MG63 (cell line): ENCODE measurements around the gene CTDNEP1. TPM values are rescaled to one million over a fixed set of nuclear protein-coding genes. Genes with fewer than 3 reads are reported as not detected.
A peak's percentile ranks its signal among the peaks of the same experiment; 100 is the strongest.

Experiments used
- DNase-seq: peaks from one replicate; pipeline ENCODE4 v3.0.0-alpha.2; 2020
- H3K27me3 ChIP-seq: fragments of 250-450 bp; sonication (Bioruptor Pico); 2 replicates; pipeline ENCODE4 v1.5.1; 2020; ENCODE audit warnings: mild to moderate bottlenecking, moderate library complexity
- H3K36me3 ChIP-seq: fragments of 250-450 bp; sonication (Bioruptor Pico); 2 replicates; pipeline ENCODE4 v1.5.1; 2020; ENCODE audit warnings: mild to moderate bottlenecking, moderate library complexity
- H3K4me3 ChIP-seq: fragments of 250-450 bp; sonication (Bioruptor Pico); 2 replicates; pipeline ENCODE4 v1.5.1; 2020; ENCODE audit warnings: mild to moderate bottlenecking, moderate library complexity
- H3K9me3 ChIP-seq: fragments of 250-450 bp; sonication (Bioruptor Pico); 2 replicates; pipeline ENCODE4 v1.5.1; 2020; ENCODE audit warnings: mild to moderate bottlenecking, moderate library complexity
- total RNA-seq: library from RNA; depleted of rRNA; stranded (reverse); fragments of >200 nt; shearing (Covaris generic); gene quantifications from 2 replicates; pipeline ENCODE4 v1.2.3, GENCODE V29; 2014; ENCODE audit warnings: low replicate concordance

CTDNEP1 gene
- total RNA-seq, 1 experiment from 2014 or later: 7.8 TPM

GRCh38 chr17:7217113-7217987 is 34.2 kb downstream of the CTDNEP1 start:
- Histone ChIP-seq H3K4me3 (peak overlapping the region; percentile 50), H3K27me3 (no peaks in the 10 kb centered on the region), H3K9me3 (no peaks in the 10 kb centered on the region), H3K36me3 (peaks cover 21% of the 10 kb centered on the region)
- DNase-seq: peak; percentile 67

GRCh38 chr17:7216242-7217112 is 35.1 kb downstream of the CTDNEP1 start:
- no peak for DNase-seq
- Histone ChIP-seq H3K4me3 (peak overlapping the region; percentile 50), H3K36me3 (peaks cover 14% of the 10 kb centered on the region), H3K9me3 (no peaks in the 10 kb centered on the region), H3K27me3 (no peaks in the 10 kb centered on the region)

- Histone ChIP-seq H3K4me3 (peak overlapping the region; percentile 50), H3K36me3 (peaks cover 6% of the 10 kb centered on the region), H3K27me3 (no peaks in the 10 kb centered on the region), H3K9me3 (no peaks in the 10 kb centered on the region)
- no peak for DNase-seq
These were observed 35.8 kb downstream of the CTDNEP1 start for GRCh38 chr17:7215652-7216180.

GRCh38 chr17:7215136-7215638 is 36.3 kb downstream of the CTDNEP1 start:
- DNase-seq: no peak
- Histone ChIP-seq H3K27me3 (no peaks in the 10 kb centered on the region), H3K36me3 (peaks cover 1% of the 10 kb centered on the region), H3K9me3 (no peaks in the 10 kb centered on the region), H3K4me3 (peak overlapping the region; percentile 43)

- DNase-seq: peak; percentile 90
- H3K36me3 ChIP-seq: no peaks in the 10 kb centered on the region
- H3K9me3 ChIP-seq: no peaks in the 10 kb centered on the region
- no peaks in the 10 kb centered on the region for H3K27me3 ChIP-seq
- peak overlapping the region; percentile 43 for H3K4me3 ChIP-seq
These were observed 37.0 kb downstream of the CTDNEP1 start for GRCh38 chr17:7214300-7215135.

- H3K9me3 ChIP-seq: no peaks in the 10 kb centered on the region
- H3K27me3 ChIP-seq: no peaks in the 10 kb centered on the region
- DNase-seq: peak; percentile 26
- peak overlapping the region; percentile 43 for H3K4me3 ChIP-seq
- H3K36me3 ChIP-seq: no peaks in the 10 kb centered on the region
These were observed 37.6 kb downstream of the CTDNEP1 start for GRCh38 chr17:7213895-7214299.

- no peaks in the 10 kb centered on the region for H3K36me3 ChIP-seq
- DNase-seq: no peak
- no peaks in the 10 kb centered on the region for H3K9me3 ChIP-seq
- H3K27me3 ChIP-seq: no peaks in the 10 kb centered on the region
- H3K4me3 ChIP-seq: no peak overlapping the region
These were observed 39.9 kb downstream of the CTDNEP1 start for GRCh38 chr17:7211491-7212273.

- Histone ChIP-seq H3K36me3 (no peaks in the 10 kb centered on the region), H3K4me3 (no peak overlapping the region), H3K9me3 (no peaks in the 10 kb centered on the region), H3K27me3 (no peaks in the 10 kb centered on the region)
- DNase-seq: no peak
These were observed 42.6 kb downstream of the CTDNEP1 start for GRCh38 chr17:7208754-7209460.

- no peak for DNase-seq
- Histone ChIP-seq H3K36me3 (no peaks in the 10 kb centered on the region), H3K4me3 (no peak overlapping the region), H3K9me3 (no peaks in the 10 kb centered on the region), H3K27me3 (no peaks in the 10 kb centered on the region)
These were observed 43.4 kb downstream of the CTDNEP1 start for GRCh38 chr17:7208027-7208571.

- Histone ChIP-seq H3K36me3 (no peaks in the 10 kb centered on the region), H3K27me3 (no peaks in the 10 kb centered on the region), H3K9me3 (no peaks in the 10 kb centered on the region), H3K4me3 (no peak overlapping the region)
- DNase-seq: no peak
These were observed 44.2 kb downstream of the CTDNEP1 start for GRCh38 chr17:7207120-7208001.

- H3K9me3 ChIP-seq: no peaks in the 10 kb centered on the region
- no peak overlapping the region for H3K4me3 ChIP-seq
- H3K36me3 ChIP-seq: no peaks in the 10 kb centered on the region
- no peaks in the 10 kb centered on the region for H3K27me3 ChIP-seq
- no peak for DNase-seq
These were observed 46.0 kb downstream of the CTDNEP1 start for GRCh38 chr17:7205561-7205960.

GRCh38 chr17:7204828-7205461 is 46.6 kb downstream of the CTDNEP1 start:
- no peaks in the 10 kb centered on the region for H3K27me3 ChIP-seq
- H3K36me3 ChIP-seq: no peaks in the 10 kb centered on the region
- H3K4me3 ChIP-seq: no peak overlapping the region
- no peak for DNase-seq
- no peaks in the 10 kb centered on the region for H3K9me3 ChIP-seq

- no peak overlapping the region for H3K4me3 ChIP-seq
- no peaks in the 10 kb centered on the region for H3K36me3 ChIP-seq
- H3K9me3 ChIP-seq: no peaks in the 10 kb centered on the region
- no peaks in the 10 kb centered on the region for H3K27me3 ChIP-seq
- no peak for DNase-seq
These were observed 47.2 kb downstream of the CTDNEP1 start for GRCh38 chr17:7204336-7204735.

- DNase-seq: no peak
- Histone ChIP-seq H3K4me3 (no peak overlapping the region), H3K27me3 (no peaks in the 10 kb centered on the region), H3K9me3 (no peaks in the 10 kb centered on the region), H3K36me3 (no peaks in the 10 kb centered on the region)
These were observed 48.1 kb downstream of the CTDNEP1 start for GRCh38 chr17:7203391-7203790.
